SK-N-SH treated with all-trans-retinoic acid at 6 μM for 48 hours (cell line): ENCODE measurements around the gene NCAPD2.

Experiments
- ARNTL ChIP-seq: fragments of 450-650 bp; formaldehyde crosslinking; IDR thresholded peaks from 2 replicates; pipeline ENCODE4 v1.5.0; 2020; ENCODE audit warnings: low read depth, mild to moderate bottlenecking, moderate library complexity, borderline replicate concordance
- CSDC2 ChIP-seq: fragments of 250-450 bp; sonication (Bioruptor Pico); IDR thresholded peaks from 2 replicates; pipeline ENCODE4 v1.5.0; 2020; ENCODE audit warnings: mild to moderate bottlenecking, moderate library complexity
- OSR1 ChIP-seq: fragments of 250-450 bp; sonication (Bioruptor Pico); IDR thresholded peaks from 2 replicates; pipeline ENCODE4 v1.8.0; 2022; ENCODE audit warnings: moderate library complexity, mild to moderate bottlenecking, inconsistent platforms
- PPARA ChIP-seq: fragments of 250-450 bp; sonication (Bioruptor Pico); IDR thresholded peaks from 2 replicates; pipeline ENCODE4 v1.5.0; 2020; ENCODE audit warnings: mild to moderate bottlenecking, borderline replicate concordance
- RARB ChIP-seq: fragments of 250-450 bp; sonication (Bioruptor Pico); IDR thresholded peaks from 2 replicates; pipeline ENCODE4 v1.8.0; 2021; ENCODE audit warnings: mild to moderate bottlenecking, moderate library complexity
- TCF4 ChIP-seq: fragments of 250-450 bp; sonication (Bioruptor Pico); IDR thresholded peaks from 2 replicates; pipeline ENCODE4 v1.8.0; 2021; ENCODE audit warnings: mild to moderate bottlenecking, moderate library complexity, borderline replicate concordance
- ZFP3 ChIP-seq: fragments of 250-450 bp; sonication (Bioruptor Pico); IDR thresholded peaks from 2 replicates; pipeline ENCODE4 v1.5.0; 2020; ENCODE audit warnings: mild to moderate bottlenecking, moderate library complexity
- ZNF70 ChIP-seq: fragments of 450-650 bp; formaldehyde crosslinking; IDR thresholded peaks from 2 replicates; pipeline ENCODE4 v1.5.0; 2020; ENCODE audit warnings: mild to moderate bottlenecking, moderate library complexity
- TF ChIP-seq, protein P1 (sequence below): fragments of 250-450 bp; sonication (Bioruptor Pico); IDR thresholded peaks from 2 replicates; pipeline ENCODE4 v1.8.0; 2020; ENCODE audit warnings: mild to moderate bottlenecking, moderate library complexity, borderline replicate concordance
- TF ChIP-seq, protein P2 (sequence below): fragments of 250-450 bp; sonication (Bioruptor Pico); IDR thresholded peaks from 2 replicates; pipeline ENCODE4 v1.5.1; 2020; ENCODE audit warnings: low read depth, mild to moderate bottlenecking, moderate library complexity
- TF ChIP-seq, protein P3 (sequence below): fragments of 250-450 bp; sonication (Bioruptor Pico); IDR thresholded peaks from 2 replicates; pipeline ENCODE4 v1.5.0; 2020; ENCODE audit warnings: mild to moderate bottlenecking, moderate library complexity

DNA sequence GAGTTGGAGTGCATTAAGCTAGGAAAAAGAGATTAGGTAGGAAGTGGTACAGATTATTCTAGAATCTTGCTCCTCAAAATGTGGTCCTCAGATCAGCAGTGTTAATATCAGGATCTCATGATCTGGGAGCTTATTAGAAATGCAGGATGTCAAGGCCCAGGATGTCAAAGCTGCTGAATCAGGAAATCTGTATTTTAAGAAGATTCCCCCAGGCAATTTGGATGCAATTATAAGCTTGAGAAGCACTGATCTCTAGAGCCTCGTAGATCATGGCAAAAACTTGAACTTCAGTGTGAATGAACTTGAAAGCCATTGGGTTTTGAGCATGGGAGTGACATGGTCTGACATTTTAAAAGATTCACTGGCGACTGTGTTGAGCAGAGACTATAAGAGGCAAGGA is 6.6 kb downstream of the NCAPD2 start:
- no peak for TF ChIP-seq ARNTL (CRISPR knock-in tag)
- no peak for TF ChIP-seq CSDC2 (CRISPR knock-in tag)
- TF ChIP-seq ZFP3 (CRISPR knock-in tag) = no peak
- TF ChIP-seq, protein P1, sequence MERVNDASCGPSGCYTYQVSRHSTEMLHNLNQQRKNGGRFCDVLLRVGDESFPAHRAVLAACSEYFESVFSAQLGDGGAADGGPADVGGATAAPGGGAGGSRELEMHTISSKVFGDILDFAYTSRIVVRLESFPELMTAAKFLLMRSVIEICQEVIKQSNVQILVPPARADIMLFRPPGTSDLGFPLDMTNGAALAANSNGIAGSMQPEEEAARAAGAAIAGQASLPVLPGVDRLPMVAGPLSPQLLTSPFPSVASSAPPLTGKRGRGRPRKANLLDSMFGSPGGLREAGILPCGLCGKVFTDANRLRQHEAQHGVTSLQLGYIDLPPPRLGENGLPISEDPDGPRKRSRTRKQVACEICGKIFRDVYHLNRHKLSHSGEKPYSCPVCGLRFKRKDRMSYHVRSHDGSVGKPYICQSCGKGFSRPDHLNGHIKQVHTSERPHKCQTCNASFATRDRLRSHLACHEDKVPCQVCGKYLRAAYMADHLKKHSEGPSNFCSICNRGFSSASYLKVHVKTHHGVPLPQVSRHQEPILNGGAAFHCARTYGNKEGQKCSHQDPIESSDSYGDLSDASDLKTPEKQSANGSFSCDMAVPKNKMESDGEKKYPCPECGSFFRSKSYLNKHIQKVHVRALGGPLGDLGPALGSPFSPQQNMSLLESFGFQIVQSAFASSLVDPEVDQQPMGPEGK (CRISPR knock-in tag) = no peak
- TF ChIP-seq TCF4 (CRISPR knock-in tag) = no peak
- no peak for TF ChIP-seq OSR1
- TF ChIP-seq, protein P2, sequence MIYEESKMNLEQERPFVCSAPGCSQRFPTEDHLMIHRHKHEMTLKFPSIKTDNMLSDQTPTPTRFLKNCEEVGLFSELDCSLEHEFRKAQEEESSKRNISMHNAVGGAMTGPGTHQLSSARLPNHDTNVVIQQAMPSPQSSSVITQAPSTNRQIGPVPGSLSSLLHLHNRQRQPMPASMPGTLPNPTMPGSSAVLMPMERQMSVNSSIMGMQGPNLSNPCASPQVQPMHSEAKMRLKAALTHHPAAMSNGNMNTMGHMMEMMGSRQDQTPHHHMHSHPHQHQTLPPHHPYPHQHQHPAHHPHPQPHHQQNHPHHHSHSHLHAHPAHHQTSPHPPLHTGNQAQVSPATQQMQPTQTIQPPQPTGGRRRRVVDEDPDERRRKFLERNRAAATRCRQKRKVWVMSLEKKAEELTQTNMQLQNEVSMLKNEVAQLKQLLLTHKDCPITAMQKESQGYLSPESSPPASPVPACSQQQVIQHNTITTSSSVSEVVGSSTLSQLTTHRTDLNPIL (CRISPR knock-in tag) = no peak
- no peak for TF ChIP-seq RARB (CRISPR knock-in tag)
- TF ChIP-seq, protein P3, sequence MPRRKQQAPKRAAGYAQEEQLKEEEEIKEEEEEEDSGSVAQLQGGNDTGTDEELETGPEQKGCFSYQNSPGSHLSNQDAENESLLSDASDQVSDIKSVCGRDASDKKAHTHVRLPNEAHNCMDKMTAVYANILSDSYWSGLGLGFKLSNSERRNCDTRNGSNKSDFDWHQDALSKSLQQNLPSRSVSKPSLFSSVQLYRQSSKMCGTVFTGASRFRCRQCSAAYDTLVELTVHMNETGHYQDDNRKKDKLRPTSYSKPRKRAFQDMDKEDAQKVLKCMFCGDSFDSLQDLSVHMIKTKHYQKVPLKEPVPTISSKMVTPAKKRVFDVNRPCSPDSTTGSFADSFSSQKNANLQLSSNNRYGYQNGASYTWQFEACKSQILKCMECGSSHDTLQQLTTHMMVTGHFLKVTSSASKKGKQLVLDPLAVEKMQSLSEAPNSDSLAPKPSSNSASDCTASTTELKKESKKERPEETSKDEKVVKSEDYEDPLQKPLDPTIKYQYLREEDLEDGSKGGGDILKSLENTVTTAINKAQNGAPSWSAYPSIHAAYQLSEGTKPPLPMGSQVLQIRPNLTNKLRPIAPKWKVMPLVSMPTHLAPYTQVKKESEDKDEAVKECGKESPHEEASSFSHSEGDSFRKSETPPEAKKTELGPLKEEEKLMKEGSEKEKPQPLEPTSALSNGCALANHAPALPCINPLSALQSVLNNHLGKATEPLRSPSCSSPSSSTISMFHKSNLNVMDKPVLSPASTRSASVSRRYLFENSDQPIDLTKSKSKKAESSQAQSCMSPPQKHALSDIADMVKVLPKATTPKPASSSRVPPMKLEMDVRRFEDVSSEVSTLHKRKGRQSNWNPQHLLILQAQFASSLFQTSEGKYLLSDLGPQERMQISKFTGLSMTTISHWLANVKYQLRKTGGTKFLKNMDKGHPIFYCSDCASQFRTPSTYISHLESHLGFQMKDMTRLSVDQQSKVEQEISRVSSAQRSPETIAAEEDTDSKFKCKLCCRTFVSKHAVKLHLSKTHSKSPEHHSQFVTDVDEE = no peak
- no peak for TF ChIP-seq ZNF70 (CRISPR knock-in tag)
- no peak for TF ChIP-seq PPARA (CRISPR knock-in tag)
